Activated CD8-positive, alpha-beta memory T cell treated with anti-CD3 and anti-CD28 coated beads for 24 hours (primary cell): ENCODE results near the gene CHODL.

Source experiments
- DNase-seq: peaks from one replicate; pipeline ENCODE4 v3.0.0-alpha.2; 2020

Gene CHODL, protein sequence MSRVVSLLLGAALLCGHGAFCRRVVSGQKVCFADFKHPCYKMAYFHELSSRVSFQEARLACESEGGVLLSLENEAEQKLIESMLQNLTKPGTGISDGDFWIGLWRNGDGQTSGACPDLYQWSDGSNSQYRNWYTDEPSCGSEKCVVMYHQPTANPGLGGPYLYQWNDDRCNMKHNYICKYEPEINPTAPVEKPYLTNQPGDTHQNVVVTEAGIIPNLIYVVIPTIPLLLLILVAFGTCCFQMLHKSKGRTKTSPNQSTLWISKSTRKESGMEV

DNA sequence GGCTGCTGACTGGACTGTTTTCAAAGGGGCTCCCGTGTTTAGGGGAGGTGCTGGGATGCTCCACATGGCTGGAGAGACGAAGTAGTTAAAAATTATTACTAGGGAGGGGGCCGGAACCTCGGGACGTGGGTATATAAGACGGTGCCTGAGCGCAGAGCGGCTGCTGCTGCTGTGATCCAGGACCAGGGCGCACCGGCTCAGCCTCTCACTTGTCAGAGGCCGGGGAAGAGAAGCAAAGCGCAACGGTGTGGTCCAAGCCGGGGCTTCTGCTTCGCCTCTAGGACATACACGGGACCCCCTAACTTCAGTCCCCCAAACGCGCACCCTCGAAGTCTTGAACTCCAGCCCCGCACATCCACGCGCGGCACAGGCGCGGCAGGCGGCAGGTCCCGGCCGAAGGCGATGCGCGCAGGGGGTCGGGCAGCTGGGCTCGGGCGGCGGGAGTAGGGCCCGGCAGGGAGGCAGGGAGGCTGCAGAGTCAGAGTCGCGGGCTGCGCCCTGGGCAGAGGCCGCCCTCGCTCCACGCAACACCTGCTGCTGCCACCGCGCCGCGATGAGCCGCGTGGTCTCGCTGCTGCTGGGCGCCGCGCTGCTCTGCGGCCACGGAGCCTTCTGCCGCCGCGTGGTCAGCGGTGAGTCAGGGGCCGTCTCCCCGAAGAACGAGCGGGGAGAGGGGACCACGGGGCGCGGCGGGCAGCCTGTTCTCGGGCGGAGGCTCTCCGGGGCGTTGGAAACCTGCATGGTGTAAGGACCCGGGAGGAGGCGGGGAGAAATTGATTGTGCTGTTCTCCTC, at the start of gene CHODL:
CHODL (plus strand) TSS at position 163 of the 793 bp plus-strand sequence; CDS start at position 554, 391 bp downstream.
- no peak for DNase-seq

DNA sequence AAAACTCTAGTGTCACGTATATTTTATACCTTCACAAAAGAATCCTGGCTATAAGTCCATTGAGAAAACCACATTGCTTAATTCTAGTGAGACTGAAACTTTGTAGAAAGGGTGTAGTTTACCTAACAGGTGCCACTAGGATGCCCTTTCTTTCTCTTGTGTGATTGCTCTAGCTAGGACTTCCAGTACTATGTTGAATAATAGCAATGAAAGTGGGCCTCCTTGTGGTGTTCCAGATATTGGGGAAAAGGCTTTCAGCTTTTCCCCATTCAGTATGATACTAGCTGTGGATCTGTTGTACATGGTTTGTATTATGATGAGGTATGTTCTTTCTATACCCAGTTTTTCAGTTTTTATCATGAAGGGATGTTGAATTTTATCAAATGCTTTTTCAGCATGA, 39.7 kb upstream of the CHODL start:
- no peak for DNase-seq

DNA sequence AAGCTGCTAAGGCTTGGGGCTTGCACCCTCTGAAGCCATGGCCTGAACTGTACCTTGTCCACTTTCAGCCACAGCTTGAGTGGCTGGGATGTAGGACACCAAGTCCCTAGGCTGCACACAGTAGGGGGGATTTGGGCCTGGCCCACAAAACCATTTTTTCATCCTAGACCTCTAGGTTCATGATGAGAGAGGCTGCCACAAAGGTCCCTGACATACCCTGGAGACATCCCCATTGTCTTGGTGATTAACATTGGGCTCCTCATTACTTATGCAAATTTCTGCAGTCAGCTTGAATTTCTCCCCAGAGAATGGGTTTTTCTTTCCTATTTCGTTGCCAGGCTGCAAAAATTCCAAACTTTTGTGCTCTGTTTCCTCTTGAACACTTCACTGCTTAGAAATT, 26.3 kb upstream of the CHODL start:
- DNase-seq, result no peak

DNA sequence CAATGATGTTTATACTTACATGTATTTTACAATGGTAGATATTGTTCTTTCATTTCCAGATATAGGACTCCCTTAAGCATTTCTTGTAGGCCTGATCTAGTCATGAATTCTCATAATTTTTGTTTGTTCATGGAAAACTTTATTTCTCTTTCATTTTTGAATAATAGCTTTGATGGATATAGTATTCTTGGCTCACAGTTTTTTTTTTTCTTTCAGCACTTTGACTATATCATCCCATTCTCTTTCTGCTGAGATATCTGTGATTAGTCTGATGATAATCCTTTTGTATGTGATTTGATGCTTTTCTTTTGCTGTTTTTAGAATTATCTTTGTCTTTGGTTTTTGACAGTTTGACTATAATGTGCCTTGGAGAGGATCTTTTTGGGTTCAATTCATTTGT, 24.1 kb upstream of the CHODL start:
- DNase-seq, result no peak

DNA sequence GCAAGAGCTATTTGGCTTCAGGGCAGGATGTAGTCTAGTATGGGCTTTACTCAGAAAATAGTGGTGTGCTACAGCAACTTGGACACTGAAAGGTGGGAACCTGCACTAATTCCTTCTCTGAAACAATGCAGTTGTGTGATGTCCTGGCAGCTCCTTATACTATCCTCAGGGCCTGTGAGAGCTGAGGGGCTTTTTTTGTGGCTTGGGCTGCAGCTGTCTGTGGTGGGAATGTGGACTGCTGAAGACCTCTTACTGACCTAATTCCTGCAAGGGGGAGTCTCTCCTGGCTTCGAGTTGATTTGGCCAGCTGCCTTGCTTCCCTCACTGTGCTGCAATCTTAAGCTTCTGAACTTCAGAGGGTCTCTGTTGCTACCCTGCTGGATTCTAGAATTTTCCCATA, 22.3 kb upstream of the CHODL start:
- DNase-seq, result no peak

DNA sequence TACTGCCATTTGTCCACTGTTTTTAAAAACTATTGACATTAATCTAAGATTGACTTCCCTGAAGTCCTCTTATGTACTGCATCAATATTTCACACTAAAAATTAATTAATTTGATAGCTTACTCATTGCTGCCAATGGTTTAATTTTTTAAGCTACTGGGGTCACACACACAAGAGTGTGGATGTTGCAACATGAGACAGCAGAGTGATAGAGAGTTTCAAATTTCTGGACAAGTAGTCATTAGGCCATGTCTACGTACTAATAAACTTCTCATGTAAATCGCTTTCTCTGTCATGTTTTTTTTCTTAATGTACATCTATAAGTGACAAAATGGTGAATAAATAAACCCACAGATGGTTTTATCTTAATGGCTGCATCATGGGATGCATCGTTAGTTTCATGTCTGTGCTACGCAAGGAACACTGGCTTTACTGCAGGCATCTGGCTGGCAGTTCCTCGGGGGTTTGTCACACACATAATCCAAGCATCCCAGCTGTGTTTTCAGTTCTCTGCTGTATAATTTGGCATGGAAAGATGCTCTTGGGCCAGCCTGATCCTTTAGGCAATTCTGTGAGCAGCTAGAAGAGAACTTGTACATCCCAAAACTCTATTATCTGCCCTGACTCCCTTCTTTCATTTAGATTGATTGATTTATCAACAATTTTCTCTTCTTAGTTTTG, 16.4 kb upstream of the CHODL start:
- DNase-seq, result no peak

DNA sequence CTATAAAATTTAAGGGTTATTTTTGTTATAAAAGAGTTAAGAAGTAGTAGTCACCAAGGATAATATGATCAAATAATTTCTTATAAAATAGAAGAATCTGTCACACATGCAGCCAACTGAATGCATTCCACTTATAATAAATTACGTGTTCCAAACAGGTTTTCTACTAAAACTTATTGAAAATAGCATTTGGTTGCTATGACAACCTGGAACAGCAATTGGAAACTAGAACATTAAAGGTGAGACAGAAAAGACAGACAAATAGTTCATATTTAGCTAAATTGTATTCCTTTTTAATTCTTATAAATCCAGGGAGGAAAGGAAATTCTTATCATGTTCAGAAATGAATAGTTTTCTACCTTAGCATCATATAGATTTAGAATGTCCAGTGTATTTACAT, 9.1 kb upstream of the CHODL start:
- no peak for DNase-seq

DNA sequence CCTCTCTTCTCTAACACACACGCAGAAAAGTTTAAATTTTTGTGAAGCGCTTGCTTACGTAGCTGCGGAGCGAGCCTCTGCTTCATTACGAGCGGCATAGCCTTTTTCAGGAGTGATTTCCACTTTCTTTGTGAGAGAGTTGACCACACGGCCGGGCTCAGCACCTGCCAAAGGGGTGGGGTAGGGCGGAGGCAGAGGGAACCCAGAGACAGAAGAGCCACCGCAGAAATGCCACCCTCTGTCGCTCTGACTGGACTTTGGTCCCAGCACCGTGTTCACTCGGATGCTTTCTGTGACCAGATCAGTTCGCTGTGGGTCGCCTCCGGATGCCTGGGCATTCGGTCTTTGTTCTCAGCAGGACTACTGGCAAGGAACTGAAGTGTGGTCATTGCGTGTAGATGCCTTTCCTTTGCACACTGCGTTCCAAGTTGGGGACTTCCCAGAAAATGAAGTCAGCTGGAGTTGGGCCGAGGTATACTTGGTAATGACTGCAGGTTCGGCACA, 883 bp downstream of the CHODL start:
- no peak for DNase-seq

DNA sequence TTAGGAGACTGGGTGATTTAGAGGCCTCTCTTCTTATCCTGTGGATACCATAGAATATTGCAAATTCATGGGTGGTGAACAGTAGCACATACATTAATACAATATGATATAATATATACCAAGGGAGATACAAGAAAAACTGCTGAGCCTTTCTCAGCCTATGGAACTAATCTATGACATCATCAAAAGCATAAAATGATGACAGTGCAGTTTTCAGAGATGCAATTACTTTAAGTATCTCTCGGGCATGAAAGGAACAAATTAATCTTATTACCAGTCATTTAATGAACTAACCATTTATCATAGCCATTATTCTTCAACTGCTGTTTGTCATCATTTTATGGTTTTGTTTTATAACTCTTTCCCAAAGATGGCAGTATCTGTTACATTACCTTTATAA, 3.5 kb downstream of the CHODL start:
- no peak for DNase-seq

DNA sequence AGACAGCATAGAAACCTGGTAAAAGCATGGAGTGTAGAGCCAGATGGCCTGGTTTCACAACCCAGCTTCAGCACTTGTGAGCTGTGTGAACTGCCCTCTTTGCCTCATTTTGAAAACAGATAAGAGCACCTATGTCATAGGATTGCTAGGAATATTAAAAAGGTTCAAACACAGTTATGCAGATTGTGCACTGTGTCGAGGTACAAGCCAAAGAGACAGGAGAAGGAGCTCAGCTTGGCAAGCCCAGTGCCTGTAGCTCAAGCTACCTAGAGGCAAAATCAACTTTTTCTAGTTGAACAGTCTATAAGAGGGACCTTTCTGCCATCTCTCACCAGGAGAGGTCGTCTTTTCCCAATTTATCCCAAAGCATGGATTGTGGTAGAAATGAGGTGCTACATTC, 5.0 kb downstream of the CHODL start:
- no peak for DNase-seq

DNA sequence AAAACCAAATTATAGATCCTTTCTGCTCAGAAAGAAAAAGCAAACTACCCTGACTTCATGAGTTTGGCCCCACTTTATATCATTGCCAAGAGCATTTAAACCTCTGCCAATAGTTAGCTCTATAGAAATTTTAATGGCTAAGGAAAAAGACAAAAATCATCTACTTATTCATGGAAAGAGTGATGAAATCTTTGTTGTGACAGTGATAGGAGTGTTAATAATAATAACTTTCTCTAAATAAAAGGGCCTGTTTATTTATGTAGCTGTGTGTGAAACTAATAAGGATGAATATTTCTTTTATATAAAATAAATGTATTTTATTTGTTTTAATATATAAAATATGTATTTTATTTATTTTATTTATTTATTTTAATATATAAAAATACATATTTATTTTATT, 6.4 kb downstream of the CHODL start:
- DNase-seq, result no peak

DNA sequence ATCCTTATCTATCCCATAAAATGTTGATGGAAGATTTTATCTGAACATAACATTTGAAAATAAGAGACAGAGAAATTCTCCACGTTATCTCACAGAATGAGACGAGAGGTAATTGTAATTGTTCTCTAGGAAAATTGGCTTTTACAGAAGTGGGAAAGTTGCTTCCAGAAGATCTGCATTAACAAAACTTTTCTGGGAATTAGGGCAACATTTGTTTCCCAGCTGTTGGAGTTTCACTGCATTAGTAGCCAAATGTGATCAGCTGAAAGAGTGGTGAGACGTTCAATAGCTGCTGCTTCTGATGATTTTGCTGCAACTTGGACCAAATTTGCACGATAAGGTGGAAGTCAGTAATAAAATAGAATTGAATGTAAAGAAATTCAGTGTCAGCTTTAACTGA, 7.6 kb downstream of the CHODL start:
- DNase-seq, result no peak

DNA sequence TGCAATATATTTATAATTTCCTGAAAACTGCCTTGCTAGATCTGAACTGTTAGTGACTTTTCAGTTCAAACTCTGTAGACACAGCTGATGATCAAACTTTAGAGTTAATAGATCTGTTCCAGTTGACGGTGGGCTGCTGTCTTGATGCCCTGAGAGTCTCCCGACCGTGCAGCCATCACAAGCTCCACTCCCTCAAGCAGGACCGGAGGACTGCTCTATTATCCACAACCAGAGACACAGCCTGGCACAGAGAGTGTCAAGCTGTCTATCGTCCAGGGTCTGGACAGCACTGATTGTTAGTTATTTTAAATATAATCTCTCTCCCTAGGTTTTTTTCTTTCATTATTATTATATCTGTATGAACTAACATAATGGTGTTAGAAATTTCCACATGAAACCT, 8.0 kb downstream of the CHODL start:
- DNase-seq, result no peak

DNA sequence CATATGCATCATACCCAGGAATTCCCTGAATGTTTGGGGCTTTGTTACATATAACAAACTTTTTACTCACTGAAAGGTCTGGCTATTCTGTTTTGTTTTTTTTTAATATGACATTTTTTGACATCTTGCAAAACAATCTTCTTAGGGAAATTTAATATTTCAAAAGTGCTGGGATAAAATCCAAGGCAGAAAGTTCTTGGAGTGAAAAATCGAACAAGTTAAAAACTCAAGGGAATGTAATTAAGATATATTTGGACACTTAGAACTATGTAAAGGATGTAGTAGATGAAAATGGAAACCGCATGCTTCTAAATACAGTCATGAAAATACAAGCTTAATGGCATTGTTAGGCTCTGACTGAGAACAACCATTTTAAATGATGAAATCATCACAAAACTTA, 8.6 kb downstream of the CHODL start:
- DNase-seq, result no peak

DNA sequence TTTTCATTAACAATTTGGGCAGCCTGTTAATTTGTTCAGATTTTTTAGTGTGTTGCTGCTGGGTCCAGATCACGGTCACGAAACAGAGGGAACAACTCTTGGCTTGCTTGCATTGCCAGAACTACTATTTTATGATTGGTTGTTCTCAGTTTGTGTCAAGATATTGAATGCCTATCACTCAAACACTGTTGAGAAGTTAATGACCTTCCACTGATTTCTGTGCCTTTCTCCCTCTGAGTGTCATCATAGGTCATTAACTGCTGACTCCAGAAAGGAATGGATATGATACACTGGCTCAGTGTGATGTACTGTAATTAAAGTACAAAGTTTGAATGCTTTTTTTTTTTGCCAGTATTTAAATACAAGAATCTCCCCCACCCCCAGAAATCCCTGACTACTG, 9.2 kb downstream of the CHODL start:
- no peak for DNase-seq

DNA sequence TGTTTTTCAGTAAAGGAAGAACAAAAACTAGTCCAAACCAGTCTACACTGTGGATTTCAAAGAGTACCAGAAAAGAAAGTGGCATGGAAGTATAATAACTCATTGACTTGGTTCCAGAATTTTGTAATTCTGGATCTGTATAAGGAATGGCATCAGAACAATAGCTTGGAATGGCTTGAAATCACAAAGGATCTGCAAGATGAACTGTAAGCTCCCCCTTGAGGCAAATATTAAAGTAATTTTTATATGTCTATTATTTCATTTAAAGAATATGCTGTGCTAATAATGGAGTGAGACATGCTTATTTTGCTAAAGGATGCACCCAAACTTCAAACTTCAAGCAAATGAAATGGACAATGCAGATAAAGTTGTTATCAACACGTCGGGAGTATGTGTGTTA, 21.3 kb downstream of the CHODL start:
- DNase-seq, result no peak

DNA sequence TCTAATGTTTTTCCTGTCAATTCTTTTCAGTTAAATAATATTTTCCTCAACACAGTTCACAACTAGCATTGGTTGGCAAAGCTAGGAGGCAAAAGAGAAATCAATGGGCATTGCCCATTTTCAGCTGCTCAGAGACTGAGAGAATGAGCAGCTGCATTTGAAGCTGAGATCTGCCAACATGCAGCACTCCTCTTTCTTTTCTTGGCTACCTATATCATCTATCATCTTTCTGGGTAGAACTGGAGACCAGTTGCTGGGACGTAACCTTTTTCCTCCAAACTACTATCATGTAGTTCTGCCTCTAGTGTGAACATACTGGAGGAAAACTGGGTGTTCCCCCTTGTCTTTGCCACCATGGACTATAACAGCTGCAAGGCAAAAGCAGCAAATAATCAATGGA, 22.9 kb downstream of the CHODL start:
- no peak for DNase-seq

DNA sequence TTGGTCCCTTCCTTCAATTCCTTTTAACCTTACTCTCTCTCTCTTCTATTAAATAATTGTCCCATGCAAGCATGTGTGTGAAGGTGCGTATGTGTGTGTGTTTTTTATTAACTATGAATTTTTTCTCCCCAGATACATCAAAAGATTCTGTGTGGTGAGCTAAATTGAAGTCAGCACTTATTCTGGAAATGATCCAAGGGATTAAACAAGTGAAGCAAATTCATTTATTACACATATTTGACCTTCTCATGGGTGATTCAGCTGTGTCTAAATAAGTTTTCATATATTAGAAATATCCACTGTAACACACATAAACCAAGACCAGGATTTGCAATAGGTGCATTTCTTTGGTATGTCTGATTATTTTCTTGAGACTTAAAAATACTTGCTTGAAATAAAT, 24.3 kb downstream of the CHODL start:
- no peak for DNase-seq

DNA sequence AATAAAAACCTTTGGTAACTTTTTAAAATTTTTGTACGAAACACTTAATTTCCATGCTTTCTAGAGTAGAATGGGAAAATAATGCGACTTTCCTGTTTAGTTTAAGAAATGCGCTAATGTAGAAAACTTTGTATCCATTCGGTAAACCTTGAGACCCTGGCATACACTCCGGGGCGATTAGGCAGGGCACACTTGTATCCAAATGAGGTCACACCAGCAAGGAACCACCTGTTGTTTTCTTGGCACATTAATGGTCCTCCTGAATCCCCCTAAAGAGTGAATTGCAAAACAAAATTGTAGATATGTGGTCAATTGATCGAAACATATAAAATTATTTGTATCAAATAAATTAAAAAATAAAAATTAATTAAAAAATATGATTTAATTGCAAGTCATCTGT, 25.2 kb downstream of the CHODL start:
- no peak for DNase-seq

DNA sequence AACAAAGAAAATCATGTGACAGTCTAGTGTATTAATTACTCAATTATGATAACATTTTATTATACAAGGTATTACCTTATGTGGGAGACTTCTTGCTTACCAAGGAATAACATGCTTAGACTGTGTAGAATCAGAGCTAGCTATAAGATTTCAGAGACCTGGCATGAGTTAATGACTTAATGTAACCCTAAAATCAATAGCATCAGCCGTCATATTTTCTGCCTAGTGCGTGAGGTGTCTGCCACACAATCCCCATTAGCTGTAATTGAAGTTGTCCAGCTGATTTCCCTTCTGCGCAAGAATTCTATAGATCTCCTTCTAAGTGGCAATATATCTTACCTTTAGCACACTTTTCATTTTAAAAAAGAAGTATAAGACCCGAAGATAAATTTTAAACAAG, 28.8 kb downstream of the CHODL start:
- DNase-seq, result no peak

DNA sequence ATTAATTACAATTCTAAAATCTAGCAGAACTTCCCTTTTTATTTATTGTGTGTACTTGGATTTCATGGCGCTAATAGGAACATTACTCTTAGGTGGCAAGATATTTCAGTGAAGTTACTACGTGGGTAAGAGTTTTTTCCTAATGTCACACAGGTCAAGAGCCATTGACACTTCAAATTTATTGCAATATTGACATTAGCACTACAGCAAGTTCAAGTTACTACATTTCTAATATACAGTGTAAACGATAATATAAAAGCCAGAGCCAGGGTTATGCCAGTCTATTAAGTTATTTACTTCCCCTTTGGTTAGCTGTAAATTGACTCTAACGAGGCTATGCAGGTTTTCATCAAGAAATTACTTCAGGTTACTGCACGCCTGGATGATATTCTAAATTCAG, 29.7 kb downstream of the CHODL start:
- DNase-seq, result no peak

DNA sequence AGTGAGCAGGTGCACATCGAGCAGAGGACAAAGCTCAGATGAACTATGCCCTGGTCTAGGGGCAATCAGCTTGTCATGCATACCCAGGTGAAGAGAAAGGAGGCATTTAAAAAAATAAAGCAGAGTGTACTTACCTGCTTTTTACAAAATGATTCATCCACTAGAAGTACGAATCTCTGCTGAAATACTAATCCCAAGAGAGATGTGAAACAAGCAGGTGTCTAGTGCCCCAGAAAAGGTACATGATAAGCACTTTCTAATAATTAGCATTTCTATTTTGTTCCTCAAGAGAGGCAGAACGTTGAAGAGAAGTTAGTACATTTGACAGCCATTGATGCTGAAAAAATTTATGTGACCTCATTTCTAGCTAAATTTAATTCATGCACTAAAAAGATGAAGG, 31.1 kb downstream of the CHODL start:
- no peak for DNase-seq

DNA sequence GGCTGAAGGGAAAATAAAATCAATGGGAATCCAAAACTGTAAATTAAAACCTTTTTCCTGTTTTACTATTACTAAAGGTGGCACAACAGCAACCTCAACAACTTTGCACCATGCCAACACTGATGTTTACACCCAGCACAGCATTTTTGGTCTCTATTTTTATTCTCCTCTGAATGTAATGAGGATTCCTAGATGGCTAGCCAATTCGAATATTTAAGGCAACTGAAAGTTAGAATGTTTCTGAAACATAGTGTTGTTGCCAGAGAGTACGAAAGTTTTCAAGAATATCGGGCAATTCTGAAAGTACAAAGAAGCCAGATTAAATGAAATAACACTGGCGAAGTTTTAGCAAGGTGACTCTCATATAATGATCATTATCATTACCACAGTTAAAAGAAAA, 40.7 kb downstream of the CHODL start:
- no peak for DNase-seq

DNA sequence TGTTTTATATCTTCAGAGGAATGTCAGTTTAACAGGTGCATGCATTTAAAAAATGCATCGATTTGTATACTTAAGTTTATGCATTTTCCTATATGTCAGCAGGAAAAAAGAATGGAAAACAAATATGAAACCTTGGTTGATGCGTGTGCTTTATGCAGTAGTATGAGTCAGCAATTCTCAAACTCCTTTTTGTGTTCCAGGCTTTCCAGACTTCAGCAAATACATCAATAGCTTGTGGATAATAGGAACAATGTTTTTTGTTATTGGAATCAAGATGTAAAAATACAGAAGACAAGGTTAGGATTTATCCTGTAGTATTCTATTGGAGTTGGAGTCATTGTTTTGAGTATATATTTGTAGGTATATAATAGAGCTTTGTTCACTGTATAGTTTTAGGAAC, 45.2 kb downstream of the CHODL start:
- no peak for DNase-seq
